ENCODE data around the gene MFSD6.

MFSD6 gene

GRCh38 chr2:190519975-190520767 is 112.0 kb downstream of the MFSD6 start:
- TF ChIP-seq TAF1 (IDR thresholded peaks at IDR 0.05; ENCODE audit: low read depth) (no peak), CEBPB (IDR thresholded peaks at IDR 0.05) (no peak), MAX (IDR thresholded peaks at IDR 0.05) (no peak), TEAD4 (IDR thresholded peaks at IDR 0.05) (no peak)

GRCh38 chr2:190524928-190525327 is 116.8 kb downstream of the MFSD6 start:
- no peak for TF ChIP-seq CREB1 (IDR thresholded peaks at IDR 0.05; ENCODE audit: low read depth)
- TF ChIP-seq EP300 (IDR thresholded peaks at IDR 0.05; ENCODE audit: borderline replicate concordance): no peak
- no peak for TF ChIP-seq USF1 (IDR thresholded peaks at IDR 0.05)
- TF ChIP-seq REST (IDR thresholded peaks at IDR 0.05; ENCODE audit: low read depth): no peak
- no peak for TF ChIP-seq TAF1 (IDR thresholded peaks at IDR 0.05; ENCODE audit: low read depth)
- no peak for TF ChIP-seq TEAD4 (IDR thresholded peaks at IDR 0.05)
- no peak for TF ChIP-seq TCF12 (IDR thresholded peaks at IDR 0.05; ENCODE audit: low read depth)
- TF ChIP-seq NFIC (IDR thresholded peaks at IDR 0.05): no peak
- TF ChIP-seq CEBPB (IDR thresholded peaks at IDR 0.05): no peak
- no peak for TF ChIP-seq RAD21 (IDR thresholded peaks at IDR 0.05; ENCODE audit: low read depth)
- TF ChIP-seq EGR1 (IDR thresholded peaks at IDR 0.05): no peak
- TF ChIP-seq MAX (IDR thresholded peaks at IDR 0.05): no peak
- no peak for TF ChIP-seq YY1 (IDR thresholded peaks at IDR 0.05; ENCODE audit: low read depth)
- TF ChIP-seq FOXM1 (IDR thresholded peaks at IDR 0.05; ENCODE audit: borderline replicate concordance, low read depth): no peak

GRCh38 chr2:190526105-190526750 is 118.1 kb downstream of the MFSD6 start:
- no peak for TF ChIP-seq CREB1 (IDR thresholded peaks at IDR 0.05; ENCODE audit: low read depth)
- TF ChIP-seq TCF12 (IDR thresholded peaks at IDR 0.05; ENCODE audit: low read depth): no peak
- TF ChIP-seq CEBPB (IDR thresholded peaks at IDR 0.05): no peak
- TF ChIP-seq RAD21 (IDR thresholded peaks at IDR 0.05; ENCODE audit: low read depth): no peak
- TF ChIP-seq NFIC (IDR thresholded peaks at IDR 0.05): no peak
- TF ChIP-seq TEAD4 (IDR thresholded peaks at IDR 0.05): no peak
- no peak for TF ChIP-seq EGR1 (IDR thresholded peaks at IDR 0.05)
- TF ChIP-seq TAF1 (IDR thresholded peaks at IDR 0.05; ENCODE audit: low read depth): no peak
- TF ChIP-seq ZBTB7A (IDR thresholded peaks at IDR 0.05; ENCODE audit: low read depth): no peak
- no peak for TF ChIP-seq USF1 (IDR thresholded peaks at IDR 0.05)
- no peak for TF ChIP-seq REST (IDR thresholded peaks at IDR 0.05; ENCODE audit: low read depth)
- no peak for TF ChIP-seq EP300 (IDR thresholded peaks at IDR 0.05; ENCODE audit: borderline replicate concordance)
- TF ChIP-seq MAX (IDR thresholded peaks at IDR 0.05): no peak
- TF ChIP-seq YY1 (IDR thresholded peaks at IDR 0.05; ENCODE audit: low read depth): no peak

GRCh38 chr2:190527214-190527613 is 119.1 kb downstream of the MFSD6 start:
- no peak for TF ChIP-seq TCF12 (IDR thresholded peaks at IDR 0.05; ENCODE audit: low read depth)
- no peak for TF ChIP-seq NFIC (IDR thresholded peaks at IDR 0.05)
- TF ChIP-seq CEBPB (IDR thresholded peaks at IDR 0.05): no peak
- no peak for TF ChIP-seq EGR1 (IDR thresholded peaks at IDR 0.05)
- no peak for TF ChIP-seq FOXM1 (IDR thresholded peaks at IDR 0.05; ENCODE audit: borderline replicate concordance, low read depth)
- no peak for TF ChIP-seq YY1 (IDR thresholded peaks at IDR 0.05; ENCODE audit: low read depth)

GRCh38 chr2:190527918-190528317 is 119.8 kb downstream of the MFSD6 start:
- TF ChIP-seq MAX (IDR thresholded peaks at IDR 0.05) (no peak), REST (IDR thresholded peaks at IDR 0.05; ENCODE audit: low read depth) (no peak), EP300 (IDR thresholded peaks at IDR 0.05; ENCODE audit: borderline replicate concordance) (no peak), RAD21 (IDR thresholded peaks at IDR 0.05; ENCODE audit: low read depth) (no peak), TAF1 (IDR thresholded peaks at IDR 0.05; ENCODE audit: low read depth) (no peak), YY1 (IDR thresholded peaks at IDR 0.05; ENCODE audit: low read depth) (no peak), EGR1 (IDR thresholded peaks at IDR 0.05) (no peak)

All from Ishikawa (cell line).